ENCODE results near the gene ASPA.
"Not testable (repeated sequence)": the region's sequence is repeated elsewhere in the genome, so short reads cannot be mapped to it uniquely, and the experiment has no call there.

GRCh38 chr17:3514167-3514566 is 38.4 kb downstream of the ASPA start:
- TF ChIP-seq CTCF, POLR2A (IDR thresholded peaks at IDR 0.05): not testable (repeated sequence)
